ENCODE measurements around the gene ADRA2B. TPM values are rescaled to one million over a fixed set of nuclear protein-coding genes. Genes with fewer than 3 reads are reported as not detected.
A peak's percentile ranks its signal among the peaks of the same experiment; 100 is the strongest.

Gene ADRA2B
- total and polyA plus RNA-seq, 8 donors = 0.04 to 1.5 (median 0.34) TPM

DNA sequence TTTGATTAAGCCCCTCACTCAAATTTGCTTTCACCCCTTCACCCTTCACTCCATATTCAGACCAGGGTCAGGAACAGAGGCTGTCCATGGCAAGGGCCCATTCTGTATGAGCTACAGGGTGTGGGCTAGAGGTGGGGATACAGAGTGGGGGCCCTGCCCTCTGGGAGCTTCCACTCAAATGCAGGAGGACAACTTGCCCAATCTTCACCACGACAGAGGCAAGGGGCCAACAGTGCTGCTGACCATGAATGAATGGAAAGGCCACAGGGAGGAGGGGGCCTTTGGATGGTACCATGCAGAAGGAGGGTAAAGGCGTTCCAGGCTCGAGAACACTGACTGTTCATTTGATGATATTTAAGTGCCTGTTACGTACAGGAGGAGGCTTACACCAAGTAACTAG is 22.8 kb downstream of the ADRA2B start:
- 93 to 95% methylated on average over 4 of the region's 4 CpGs for WGBS, 2 donors
- intact Hi-C loops (cut with DNase I) = no loop called here
- H3K4me1 ChIP-seq = peaks cover 0 to 6% (median 0%) of the 10 kb centered on the region in 3 donors
- H3K27me3 ChIP-seq = no peaks in the 10 kb centered on the region
- H3K36me3 ChIP-seq = no peaks in the 10 kb centered on the region
- H3K27ac ChIP-seq = no peak overlapping the region
- DNase-seq (no peak), FAIRE-seq (no peak), ATAC-seq (no peak)
- H3K9me3 ChIP-seq = no peaks in the 10 kb centered on the region
- TF ChIP-seq, protein P1, sequence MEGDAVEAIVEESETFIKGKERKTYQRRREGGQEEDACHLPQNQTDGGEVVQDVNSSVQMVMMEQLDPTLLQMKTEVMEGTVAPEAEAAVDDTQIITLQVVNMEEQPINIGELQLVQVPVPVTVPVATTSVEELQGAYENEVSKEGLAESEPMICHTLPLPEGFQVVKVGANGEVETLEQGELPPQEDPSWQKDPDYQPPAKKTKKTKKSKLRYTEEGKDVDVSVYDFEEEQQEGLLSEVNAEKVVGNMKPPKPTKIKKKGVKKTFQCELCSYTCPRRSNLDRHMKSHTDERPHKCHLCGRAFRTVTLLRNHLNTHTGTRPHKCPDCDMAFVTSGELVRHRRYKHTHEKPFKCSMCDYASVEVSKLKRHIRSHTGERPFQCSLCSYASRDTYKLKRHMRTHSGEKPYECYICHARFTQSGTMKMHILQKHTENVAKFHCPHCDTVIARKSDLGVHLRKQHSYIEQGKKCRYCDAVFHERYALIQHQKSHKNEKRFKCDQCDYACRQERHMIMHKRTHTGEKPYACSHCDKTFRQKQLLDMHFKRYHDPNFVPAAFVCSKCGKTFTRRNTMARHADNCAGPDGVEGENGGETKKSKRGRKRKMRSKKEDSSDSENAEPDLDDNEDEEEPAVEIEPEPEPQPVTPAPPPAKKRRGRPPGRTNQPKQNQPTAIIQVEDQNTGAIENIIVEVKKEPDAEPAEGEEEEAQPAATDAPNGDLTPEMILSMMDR (IDR thresholded peaks at IDR 0.05) = no peak
- H3K4me3 ChIP-seq = no peak overlapping the region

DNA sequence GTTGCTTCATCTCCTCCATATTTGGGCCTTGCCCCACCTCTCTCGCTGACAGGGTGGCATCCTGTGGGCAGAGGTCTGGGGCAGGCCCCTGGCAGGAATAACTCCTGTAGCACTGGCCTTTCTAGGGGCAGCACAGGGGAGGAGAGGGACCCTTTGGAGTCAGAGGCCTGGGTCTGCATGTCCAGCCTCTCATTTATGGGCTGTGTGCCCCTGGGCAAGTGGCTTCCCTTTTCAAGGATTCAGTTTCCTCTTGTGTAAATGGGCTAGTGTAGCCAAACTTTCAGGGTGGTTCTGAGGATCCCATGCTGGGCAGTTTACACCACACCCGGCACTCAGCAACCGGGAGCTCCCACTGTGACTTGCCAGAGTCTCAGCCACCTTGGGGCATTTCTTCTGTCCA is 23.4 kb downstream of the ADRA2B start:
- FAIRE-seq = no peak
- TF ChIP-seq, protein P1 (IDR thresholded peaks at IDR 0.05) = no peak
- no peak for ATAC-seq
- Histone ChIP-seq H3K27ac (no peak overlapping the region), H3K27me3 (no peaks in the 10 kb centered on the region), H3K36me3 (no peaks in the 10 kb centered on the region), H3K4me1 (peaks cover 0 to 6% (median 0%) of the 10 kb centered on the region in 3 donors), H3K4me3 (no peak overlapping the region), H3K9me3 (no peaks in the 10 kb centered on the region)
- intact Hi-C loops (cut with DNase I) = no loop called here
- peak in 1 of 6 donors; percentile 19 for DNase-seq
- 89 to 100% methylated on average over 3 of the region's 3 CpGs for WGBS, 2 donors

DNA sequence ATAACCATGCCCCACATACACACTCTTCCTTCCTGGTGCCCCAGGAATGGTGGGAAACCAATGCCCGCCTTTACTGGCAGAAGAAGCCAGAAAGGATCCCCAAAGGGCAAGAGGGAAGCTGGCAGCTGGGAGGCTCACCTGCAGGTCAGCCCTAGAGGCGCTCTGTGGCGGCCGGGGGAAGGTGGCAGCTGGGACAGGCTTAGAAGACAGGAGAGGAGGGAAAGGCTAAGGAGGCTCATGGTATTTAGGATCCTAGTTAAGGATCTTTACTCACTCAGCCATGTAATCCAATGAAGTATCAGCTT is 23.8 kb downstream of the ADRA2B start:
- FAIRE-seq (no peak), DNase-seq (peak in 1 of 6 donors; percentile 45), ATAC-seq (no peak)
- WGBS, 2 donors = 93 to 100% methylated on average over 4 of the region's 4 CpGs
- Histone ChIP-seq H3K27ac (no peak overlapping the region), H3K9me3 (no peaks in the 10 kb centered on the region), H3K4me1 (peaks cover 0 to 6% (median 0%) of the 10 kb centered on the region in 3 donors), H3K36me3 (no peaks in the 10 kb centered on the region), H3K4me3 (no peak overlapping the region), H3K27me3 (no peaks in the 10 kb centered on the region)
- TF ChIP-seq, protein P1 (IDR thresholded peaks at IDR 0.05) = no peak
- intact Hi-C loops (cut with DNase I) = no loop called here

DNA sequence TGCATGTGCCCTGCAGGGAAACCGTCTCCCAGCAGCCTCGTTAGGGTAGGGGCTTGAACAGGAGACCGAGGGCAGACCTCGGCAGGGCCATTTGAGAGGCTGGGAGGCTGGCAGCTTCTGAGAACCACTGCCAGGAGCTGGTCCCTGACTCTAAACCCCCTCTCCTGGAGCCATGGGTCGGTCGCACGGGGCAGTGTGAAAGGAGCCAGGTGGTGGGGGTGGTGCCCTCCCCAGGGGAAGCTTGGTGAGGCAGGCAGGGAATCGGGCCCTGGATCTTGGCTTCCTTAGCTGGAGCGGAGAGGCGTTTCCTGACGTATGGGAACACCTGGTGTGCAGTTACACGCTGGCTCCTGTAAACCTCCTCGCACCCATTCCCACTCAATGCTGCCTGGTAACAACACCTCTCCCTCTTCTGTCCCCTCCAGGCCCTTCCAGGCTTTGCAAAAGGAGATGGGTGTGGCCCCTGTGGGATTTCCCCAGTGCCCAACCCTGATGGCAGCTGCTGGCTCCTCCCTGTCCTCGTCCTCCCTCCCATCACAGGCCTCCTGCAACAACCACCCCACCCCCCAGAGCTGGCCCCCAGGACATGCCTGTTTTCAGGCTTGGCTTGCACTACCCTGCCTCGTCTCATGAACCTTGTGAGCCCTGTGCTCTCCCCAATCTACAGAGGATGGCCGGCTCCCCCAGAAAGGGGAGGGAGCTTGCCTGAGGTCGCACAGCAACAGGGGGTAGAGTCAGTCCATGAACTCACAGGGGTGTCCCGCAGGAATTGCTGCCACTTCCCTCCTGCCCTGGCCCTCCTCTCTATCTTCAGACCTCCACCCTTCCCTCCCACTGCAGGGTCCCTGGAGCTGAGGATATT is 24.4 kb downstream of the ADRA2B start:
- 56 to 64% methylated on average over 18 of the region's 18 CpGs for WGBS, 2 donors
- Histone ChIP-seq H3K4me1 (peaks cover 0 to 6% (median 0%) of the 10 kb centered on the region in 3 donors), H3K4me3 (no peak overlapping the region), H3K9me3 (no peaks in the 10 kb centered on the region), H3K27me3 (no peaks in the 10 kb centered on the region), H3K36me3 (no peaks in the 10 kb centered on the region), H3K27ac (no peak overlapping the region)
- DNase-seq (peak in 5 of 6 donors; percentile 58 to 76 (median 60)), FAIRE-seq (no peak), ATAC-seq (peak; percentile 59 to 78 (median 72))
- intact Hi-C loops (cut with DNase I) = no loop called here
- TF ChIP-seq, protein P1 (IDR thresholded peaks at IDR 0.05) = no peak

DNA sequence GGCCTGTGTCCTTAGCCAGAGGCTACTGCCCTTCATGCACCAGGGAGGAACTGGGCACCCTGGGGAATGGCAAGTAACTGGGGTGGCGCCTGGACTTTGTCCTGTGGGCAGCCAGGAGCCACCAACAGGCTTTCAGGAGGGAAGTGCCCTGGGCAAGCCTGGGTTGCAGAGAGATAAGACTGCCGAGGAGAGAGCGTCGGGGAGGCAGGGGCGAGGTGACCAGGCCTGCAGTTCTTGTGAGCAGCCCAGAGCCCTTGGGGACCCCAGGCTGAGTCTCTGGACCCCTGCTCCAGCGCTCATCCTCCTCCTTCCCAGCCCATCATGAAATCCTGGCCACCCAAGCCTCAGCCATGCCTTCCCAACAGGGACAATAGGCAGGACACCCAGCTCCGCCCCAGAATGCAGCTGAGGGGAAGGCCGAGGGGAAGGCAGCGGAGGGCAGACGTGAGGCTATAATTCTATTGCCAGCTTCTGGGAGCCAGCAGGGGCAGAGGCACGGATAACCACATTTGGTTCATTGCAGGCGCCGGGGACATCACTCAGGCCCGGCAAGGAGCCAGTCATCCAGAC is 25.1 kb downstream of the ADRA2B start:
- 62 to 67% methylated on average over 14 of the region's 14 CpGs for WGBS, 2 donors
- no peaks in the 10 kb centered on the region for H3K27me3 ChIP-seq
- FAIRE-seq (no peak), ATAC-seq (peak; percentile 70 to 87 (median 78)), DNase-seq (peak in 4 of 6 donors; percentile 13 to 63 (median 44))
- no peaks in the 10 kb centered on the region for H3K9me3 ChIP-seq
- TF ChIP-seq, protein P1 (IDR thresholded peaks at IDR 0.05) = no peak
- H3K36me3 ChIP-seq = no peaks in the 10 kb centered on the region
- intact Hi-C loops (cut with DNase I) = no loop called here
- H3K27ac ChIP-seq = no peak overlapping the region
- H3K4me1 ChIP-seq = peaks cover 0 to 6% (median 0%) of the 10 kb centered on the region in 3 donors
- H3K4me3 ChIP-seq = no peak overlapping the region

Data from pancreas (tissue), 10 donors.